ENCODE results near the gene SLC37A4.
"Not testable (repeated sequence)": the region's sequence is repeated elsewhere in the genome, so short reads cannot be mapped to it uniquely, and the experiment has no call there.

SLC37A4 gene

DNA sequence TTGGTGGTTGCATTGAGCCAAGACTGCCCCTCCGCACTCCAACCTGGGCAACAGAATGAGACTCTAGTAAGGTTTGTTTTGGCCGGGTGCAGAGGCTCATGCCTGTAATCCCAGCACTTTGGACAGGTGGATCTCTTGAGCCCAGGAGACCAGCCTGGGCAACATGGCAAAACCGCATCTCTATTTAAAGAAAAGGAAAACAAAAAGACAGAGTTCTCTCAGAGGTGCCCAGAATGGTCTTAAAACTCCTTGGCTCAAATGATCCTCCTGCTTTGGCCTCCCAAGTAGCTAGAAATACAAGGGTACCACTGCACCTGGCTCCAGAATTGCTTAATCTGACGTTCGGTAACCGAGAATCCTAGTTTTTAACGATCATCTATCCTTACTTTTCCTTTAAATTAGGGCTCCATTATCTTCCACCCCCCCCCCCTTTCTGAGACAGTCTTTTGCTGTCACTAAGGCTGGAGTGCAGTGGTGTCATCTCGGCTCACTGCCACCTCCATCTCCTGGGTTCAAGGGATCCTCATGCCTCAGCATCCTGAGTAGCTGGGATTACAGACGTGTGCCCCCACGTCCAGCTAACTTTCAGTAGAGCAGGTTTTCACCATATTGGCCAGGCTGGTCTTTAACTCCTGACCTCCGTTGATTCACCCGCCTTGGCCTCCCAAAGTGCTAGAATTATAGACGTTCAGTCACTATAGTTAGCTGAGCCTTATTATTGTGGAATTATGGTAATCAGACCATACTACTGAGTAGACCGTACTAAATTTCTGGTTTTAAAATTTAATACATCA lies 14.3 kb downstream of the SLC37A4 start:
- no peak for DNase-seq

DNA sequence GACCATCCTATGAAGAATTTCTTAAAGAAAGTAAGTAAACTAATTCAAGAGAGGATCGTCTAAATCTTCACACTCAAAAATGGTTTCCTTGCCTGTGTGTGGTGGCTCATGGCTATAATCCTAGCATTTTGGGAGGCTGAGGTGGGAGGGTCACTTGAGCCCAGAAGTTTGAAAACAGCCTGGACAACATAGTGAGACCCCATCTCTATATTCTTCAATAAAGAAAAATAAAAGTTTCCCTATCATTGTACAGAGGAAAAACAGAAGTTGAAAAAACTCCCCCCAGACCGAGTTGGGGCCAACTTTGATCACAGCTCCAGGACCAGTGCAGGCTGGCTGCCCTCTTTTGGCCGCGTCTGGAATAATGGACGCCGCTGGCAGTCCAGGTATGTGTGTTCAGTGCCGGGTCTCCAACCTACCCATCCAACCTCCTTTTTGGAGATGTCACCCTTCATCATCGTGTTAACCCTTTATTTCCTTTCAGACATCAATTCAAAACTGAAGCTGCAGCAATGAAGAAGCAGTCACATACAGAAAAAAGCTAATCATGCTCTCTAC lies 15.5 kb downstream of the SLC37A4 start:
- DNase-seq: no peak

DNA sequence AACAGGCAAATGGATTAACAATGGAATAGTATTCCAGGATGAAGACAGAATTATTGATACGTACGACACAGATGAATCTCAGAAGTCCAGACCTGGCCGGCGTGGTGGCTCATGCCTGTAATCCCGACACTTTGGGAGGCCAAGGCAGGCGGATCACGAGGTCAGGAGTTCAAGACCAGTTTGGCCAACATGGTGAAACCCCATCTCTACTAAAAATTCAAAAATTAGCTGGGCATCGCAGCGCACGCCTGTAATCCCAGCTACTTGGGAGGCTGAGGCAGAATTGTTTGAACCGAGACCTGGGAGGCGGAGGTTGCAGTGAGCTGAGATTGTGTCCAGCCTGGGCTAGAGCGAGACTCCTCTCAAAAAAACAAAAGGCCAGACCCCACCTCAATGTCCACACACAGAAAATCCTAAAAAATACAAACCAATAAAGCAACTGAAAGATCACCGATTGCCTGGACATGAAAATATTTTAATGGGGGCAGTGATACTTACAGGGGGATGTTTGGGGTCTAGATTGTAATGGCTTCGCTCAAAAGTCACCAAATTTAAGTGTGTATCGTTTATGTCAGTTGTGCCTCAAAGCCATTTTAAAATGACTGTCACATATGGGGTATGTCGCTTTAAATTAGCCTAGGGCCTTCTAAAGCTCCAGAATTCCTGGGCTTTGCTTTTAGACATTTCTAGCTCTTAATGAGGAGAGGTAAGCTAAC lies 16.3 kb downstream of the SLC37A4 start:
- DNase-seq: no peak

DNA sequence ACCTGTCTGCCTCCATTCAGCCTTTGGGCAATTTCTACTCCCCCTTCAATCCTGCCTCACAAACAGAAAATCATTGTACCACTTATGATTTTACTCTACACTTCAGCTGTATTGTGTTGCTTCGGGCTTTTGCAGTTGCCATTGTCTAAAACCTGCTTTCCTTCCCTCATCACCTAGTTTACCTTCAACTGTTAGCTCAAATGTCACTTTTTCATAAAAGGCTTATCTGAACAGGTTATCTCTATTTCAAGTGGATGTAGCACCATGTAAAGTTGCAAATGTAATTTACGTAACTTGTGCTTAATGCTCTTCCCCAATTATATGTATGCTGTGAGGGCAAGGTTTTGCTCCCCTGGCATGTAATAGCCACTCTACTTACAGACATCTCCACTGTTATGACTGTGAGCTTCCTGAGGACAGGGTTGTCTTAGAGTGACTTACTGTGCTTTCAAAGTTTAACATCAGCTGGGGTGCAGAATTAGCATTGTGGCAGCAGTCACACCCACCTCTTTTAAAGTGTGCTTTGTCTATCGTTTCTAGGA lies 18.0 kb downstream of the SLC37A4 start:
- no peak for DNase-seq

DNA sequence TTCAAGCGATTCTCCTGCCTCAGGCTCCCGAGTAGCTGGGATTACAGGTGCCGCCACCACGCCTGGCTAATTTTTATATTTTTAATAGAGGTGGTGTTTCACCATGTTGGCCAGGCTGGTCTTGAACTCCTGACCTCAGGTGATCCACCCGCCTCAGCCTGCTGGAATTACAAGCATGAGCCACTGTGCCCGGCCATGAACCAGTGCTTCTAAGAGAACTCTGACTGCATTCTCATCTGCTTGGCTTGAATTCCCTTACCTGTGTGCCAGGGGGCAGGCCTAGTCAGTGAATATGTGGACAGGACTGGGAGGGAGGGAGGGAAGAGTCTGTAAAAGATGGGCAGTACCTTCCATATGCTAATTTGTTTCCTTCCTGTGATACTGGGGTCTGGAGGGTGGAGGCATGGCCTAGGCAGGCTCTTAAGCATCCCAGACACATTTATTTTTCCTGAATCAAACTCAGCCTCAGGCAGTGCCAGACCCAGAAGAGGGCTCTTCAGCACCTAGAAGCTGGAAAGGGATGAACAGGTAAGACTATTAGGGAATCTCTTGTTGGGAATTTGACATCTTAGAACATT lies 19.1 kb downstream of the SLC37A4 start:
- DNase-seq: no peak

DNA sequence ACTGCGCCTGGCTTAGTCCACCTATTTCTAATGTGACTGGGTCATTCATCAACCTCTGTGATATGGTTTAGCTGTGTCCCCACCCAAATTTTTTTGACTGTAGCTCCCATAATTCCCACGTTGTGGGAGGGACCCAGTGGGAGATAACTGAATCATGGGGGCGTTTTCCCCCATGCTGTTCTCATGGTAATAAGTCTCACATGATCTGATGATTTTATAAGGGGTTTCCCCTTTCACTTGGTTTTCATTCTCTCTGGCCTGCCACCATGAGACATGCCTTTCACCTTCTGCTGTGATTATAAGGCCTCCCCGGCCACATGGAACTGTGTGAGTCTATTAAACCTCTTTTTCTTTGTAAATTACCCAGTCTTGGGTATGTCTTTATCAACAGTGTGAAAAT lies 24.0 kb downstream of the SLC37A4 start:
- DNase-seq: no peak

DNA sequence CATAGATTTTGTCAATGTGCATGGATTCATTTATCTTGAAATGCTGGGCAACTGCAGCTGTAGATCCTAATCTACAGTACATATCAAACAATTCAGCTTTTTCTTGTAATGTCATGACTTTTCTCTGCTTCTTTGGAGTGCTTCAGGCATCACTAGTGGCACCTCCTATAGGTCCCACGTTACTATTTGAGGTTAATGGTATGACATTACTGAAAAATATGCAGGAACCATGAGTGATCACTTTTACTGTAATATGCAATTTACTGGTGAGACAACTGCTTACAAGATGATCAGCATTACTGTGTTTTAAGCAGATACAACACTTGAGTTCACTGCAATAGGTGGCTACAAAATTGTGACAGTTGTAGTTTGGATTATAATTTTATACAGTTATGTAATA lies 29.8 kb downstream of the SLC37A4 start:
- DNase-seq: no peak

DNA sequence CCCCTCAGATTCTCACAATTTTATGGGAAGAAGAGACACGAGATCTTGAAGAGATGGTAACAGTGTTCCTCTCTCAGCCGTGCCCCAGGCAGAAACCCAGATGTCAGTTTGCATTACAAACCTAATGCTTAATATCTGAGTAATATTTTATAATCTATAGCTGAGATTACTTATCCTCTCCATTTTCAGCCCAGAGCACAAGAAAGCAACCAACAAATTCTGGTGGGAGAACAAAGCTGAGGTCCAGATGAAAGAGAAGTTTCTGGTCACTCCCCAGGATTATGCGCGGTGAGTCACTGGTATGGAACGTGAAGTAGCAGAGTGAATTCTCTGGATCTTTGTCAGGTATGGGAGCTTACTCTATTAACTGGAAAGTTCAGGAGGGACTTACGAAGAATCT lies 31.9 kb downstream of the SLC37A4 start:
- DNase-seq: no peak

DNA sequence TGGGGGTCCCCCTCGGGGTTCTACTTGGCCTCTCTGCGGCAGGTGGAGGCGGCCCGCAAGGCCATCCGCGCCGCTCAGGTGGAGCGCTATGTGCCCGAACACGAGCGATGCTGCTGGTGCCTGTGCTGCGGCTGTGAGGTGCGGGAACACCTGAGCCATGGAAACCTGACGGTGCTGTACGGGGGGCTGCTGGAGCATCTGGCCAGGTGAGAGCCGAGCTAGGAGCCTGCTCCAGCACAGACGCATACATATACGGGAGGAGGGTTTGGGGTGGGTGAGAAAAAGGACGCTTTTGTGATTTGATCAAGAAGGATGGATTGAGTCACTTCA lies 32.3 kb downstream of the SLC37A4 start:
- DNase-seq: no peak

DNA sequence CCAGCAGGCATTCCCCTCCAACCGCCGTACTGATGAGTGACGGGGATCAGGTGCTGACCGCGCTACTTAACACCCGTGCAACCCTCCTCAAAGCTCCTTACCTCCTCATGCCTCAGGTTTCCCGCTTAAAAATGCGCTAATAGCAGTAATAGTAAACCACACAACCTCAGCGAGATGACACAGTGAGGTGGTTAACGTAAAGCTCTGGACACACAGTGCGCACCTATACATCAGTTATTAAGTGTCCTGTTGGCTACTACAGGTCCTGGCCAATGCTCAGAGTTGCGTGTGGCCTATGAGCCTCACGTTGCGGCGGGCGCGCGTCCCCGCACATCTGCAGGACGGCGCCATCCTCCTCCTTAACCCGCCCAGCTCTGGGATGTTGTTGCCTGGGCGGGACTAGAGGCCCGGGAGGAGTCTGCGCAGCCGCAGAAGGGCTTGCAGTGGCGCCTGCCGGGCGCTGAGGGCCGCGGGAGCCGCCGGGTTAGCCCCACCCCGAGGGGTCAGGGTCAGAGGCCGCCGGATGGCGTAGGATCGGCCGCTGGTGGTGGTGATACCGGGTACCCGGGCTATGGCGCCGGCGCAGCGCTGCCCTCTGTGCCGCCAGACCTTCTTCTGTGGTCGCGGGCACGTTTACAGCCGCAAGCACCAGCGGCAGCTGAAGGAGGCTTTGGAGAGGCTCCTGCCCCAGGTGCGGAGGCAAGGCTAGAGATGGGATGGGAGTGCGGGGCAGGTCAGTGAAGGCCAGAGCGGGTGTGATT lies 32.9 kb downstream of the SLC37A4 start, which contains the start of gene CENATAC:
Gene CENATAC (plus strand): TSS at position 512 of the 761 bp plus-strand sequence. CDS start 60 bp downstream, at position 572.
- peak; percentile 53 for DNase-seq

DNA sequence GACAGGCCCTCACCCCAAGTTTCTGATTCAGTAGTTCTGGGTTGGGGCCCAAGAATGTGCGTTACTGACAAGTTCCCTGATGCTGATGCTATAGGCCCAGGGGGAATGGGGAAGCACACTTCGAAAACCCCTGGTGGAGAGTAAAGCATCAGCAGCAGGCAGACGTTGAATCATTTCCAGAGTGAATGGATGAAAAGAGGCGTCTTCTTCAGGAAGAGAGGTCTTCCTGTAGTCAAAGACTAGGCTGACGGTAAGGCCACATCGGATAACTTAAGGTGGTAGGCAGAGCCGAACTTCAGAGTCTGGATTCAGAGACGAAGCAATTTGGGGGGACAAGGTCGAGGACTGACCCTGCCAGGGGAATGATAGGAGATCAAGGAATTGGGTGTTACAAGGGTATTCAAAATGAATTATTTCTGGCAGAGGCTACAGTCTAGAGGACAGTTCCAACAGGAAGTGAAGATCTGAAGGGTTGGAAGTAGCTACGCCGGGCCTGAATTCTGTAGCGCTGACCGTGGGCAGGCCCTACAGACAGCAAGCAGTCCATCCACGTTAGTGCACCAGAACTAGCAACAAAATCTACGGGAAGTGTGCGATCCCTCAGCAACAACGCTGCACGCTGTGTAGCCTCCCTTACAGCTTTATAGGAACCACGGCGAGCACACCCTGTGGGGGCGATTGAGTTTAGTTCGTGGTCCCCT lies 33.6 kb downstream of the SLC37A4 start:
- DNase-seq: no peak

DNA sequence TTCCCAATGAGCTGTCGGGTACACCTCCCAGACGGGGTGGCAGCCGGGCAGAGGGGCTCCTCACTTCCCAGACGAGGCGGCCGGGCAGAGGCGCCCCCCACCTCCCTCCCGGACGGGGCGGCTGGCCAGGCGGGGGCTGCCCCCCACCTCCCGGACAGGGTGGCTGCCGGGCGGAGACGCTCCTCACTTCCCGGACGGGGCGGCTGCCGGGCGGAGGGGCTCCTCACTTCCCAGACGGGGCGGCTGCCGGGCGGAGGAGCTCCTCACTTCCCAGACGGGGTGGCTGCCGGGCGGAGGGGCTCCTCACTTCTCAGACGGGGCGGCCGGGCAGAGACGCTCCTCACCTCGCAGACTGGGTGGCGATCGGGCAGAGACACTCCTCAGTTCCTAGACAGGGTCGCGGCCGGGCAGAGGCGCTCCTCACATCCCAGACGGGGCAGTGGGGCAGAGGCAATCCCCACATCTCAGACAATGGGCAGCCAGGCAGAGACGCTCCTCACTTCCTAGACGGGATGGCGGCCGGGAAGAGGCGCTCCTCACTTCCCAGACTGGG lies 39.1 kb downstream of the SLC37A4 start:
- not testable (repeated sequence) for DNase-seq

DNA sequence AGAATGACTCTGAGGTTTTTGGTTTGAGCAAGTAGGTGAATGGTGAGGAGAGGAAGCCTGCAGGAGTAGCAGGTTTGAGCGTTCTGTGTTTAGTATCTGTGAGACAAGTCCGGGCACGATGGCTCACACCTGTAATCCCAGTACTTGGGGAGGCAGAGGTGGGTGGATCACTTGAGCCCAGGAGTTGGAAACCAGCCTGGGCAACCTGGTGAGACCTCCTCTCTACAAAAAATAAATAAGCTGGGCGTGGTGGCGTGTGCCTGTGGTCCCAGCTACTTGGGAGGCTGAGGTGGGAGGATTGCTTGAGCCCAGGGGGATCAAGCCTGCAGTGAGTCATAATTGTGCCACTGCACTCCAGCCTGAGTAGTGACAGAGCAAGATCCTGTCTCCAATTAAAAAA lies 42.4 kb downstream of the SLC37A4 start:
- DNase-seq: no peak

DNA sequence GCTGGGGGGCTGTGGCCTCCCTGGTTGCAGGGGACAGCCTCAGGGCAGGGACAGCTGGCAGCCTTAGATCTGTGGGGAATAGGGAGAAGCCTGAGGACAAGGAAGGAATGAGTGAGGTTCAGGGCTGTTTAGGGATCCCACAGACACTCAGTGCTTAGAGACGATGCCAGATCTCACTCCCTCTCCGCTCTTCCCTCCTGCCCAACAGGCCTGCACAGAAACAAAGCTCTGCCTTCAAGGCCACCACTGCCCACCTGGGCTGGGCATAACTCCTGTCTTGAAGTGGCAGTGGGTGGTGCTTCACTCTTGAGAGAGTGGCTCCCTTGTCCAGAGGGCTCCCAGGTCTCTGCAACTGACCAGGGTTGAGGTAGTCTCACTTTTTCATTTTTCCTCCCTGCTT lies 45.9 kb downstream of the SLC37A4 start:
- no peak for DNase-seq

DNA sequence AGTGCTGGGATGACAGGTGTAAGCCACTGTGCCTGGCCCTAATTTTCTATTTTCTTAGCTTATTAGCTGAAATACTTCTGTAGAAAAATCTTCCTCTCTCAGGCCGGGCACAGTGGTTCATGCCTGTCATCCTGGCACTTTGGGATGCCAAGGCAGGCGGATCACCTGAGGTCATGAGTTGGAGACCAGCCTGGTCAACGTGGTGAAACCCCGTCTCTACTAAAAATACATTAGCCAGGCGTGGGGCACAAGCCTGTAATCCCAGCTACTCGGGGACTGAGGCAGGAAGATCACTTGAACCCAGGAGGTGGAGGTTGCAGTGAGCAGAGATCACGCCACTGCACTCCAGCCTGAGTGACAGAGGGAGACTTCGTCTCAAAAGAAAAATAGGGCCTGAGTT lies 46.3 kb downstream of the SLC37A4 start:
- DNase-seq: not testable (repeated sequence)

DNA sequence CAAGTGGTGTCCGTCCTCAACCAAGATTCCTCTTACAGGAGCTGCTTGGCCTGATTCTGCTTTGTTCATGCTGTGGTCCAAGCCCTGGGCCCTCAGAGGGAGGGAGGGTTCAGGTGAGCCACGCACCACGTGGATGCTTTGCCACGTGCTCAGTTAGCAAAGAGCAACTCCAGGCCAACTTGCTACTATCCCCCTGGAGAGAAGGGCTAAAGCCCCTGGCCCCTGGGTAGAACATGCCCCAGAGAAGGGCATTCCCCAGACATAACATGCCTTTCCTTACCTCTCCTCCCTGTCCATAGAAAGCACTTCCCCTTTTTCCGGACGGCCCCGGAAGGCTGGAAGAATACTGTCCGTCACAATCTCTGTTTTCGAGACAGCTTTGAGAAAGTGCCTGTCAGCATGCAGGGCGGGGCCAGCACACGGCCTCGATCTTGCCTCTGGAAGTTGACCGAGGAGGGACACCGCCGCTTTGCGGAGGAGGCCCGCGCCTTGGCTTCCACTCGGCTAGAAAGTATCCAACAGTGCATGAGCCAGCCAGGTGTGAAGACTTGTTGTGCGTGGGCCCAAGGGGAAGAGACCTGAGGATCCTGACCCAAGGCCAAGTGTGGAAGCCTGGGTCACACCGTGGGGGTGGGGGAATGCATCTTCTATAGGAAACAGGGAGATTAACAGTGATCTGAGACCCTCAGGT lies 50.3 kb downstream of the SLC37A4 start:
- DNase-seq: no peak

DNA sequence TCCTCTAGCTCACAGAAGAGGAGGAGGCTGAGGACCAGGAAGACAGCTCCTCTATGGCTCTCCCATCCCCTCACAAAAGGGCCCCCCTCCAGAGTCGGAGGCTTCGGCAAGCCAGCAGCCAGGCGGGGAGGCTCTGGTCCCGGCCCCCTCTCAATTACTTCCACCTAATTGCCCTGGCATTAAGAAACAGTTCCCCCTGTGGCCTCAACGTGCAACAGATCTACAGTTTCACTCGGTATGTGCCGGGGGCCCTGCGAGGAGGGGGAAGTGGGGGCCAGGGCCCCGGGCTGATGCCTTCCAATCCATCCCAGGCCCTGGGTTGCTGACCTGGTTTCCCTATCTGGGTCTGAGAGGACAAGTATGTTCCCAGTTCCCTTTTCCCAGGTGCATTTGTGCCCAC lies 51.2 kb downstream of the SLC37A4 start:
- DNase-seq: no peak

DNA sequence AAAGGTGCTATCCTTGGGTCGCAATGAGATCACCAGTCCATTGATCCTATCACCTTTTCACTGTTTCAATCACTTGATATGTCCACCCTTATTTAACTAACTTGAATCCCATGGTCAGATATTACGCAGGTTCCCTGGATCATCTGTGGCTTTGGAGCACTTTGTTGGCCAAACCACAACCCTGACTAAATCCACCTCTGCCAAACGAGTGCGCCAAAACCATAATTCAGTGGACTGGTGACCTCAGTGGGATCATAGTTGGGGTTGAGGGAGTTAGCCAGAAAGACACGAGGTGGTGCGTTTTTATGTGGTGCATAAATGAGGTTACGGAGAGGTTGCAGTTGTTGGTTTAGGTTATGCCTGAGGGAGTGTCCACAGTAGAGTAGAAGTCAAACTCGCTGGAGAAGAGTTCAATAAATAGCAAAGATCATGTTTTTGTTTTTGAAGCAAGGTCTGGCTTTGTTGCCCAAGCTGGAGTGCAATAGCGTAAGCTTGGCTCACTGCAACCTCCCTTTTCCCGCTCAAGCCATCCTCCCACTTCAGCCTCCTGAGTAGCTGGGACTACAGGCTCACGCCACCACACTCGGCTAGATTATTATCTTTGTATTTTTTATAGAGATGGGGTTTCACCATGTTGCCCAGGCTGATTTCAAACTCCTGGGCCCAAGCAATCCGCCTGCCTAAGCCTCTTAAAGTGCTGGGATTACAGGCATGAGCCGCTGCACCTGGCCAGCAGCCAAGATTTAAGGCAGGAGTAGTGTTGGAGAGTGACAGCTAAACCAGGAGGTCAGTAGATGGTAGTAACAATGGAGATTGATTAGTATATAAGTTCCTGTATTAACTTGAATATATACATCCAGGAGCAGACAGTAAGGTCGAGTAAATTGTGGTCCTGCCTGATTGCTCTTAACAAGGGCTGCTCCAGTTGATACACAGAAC lies 54.6 kb downstream of the SLC37A4 start:
- DNase-seq: no peak
